ENCODE data around the gene KRT79. TPM values are rescaled to one million over a fixed set of nuclear protein-coding genes. Genes with fewer than 3 reads are reported as not detected.

The KRT79 gene
- total RNA-seq, 1 experiment from 2014 or later, result not detected

DNA sequence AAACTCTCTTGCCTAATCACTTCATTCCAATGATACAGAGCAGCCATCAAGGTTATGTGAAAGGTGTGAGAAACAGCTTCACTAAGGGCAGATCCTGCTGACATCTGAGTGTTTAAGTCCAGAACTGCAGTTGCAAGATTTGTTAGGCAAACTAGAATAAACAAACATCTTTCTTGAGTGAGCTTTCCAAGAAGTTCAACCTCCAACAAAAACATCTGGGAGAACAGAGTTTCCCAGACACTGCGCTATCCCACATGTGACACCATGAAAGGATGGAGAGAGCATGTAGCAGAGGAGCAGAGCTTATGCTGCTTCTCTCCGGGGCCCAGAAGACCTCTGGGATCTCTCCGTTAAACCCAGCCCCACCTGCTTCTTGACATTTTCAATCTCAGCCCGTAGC, 62.6 kb downstream of the KRT79 start:
- no TSS peak for BruUV-seq (replicated peaks)
- intact Hi-C loops (cut with micrococcal nuclease; ENCODE audit: unreplicated experiment), result no loop called here
- CTCF ChIA-PET, result no interaction called here
- in situ Hi-C loops (cut with HindIII; ENCODE audit: low pct_unique_long_range_greater_than_20kb, low sequenced_read_pairs), result no loop called here
- Histone ChIP-seq H3K36me3 (ENCODE audit: control insufficient read depth, insufficient read depth, low read length) (no peaks in the 10 kb centered on the region), H3K4me3 (ENCODE audit: low read depth in 2 of 2, low read length in 2 of 2) (no peak overlapping the region), H3K27me3 (ENCODE audit: control insufficient read depth, insufficient read depth, low read length) (peaks cover 3% of the 10 kb centered on the region; the same call in 1 of the 2 replicates), H3K27ac (ENCODE audit: low read length) (no peak overlapping the region), H3K9me3 (ENCODE audit: control insufficient read depth, insufficient read depth, low read depth, low read length) (no peaks in the 10 kb centered on the region), H3K4me1 (ENCODE audit: control insufficient read depth, insufficient read depth, low read length) (no peaks in the 10 kb centered on the region)
- ATAC-seq (no peak), DNase-seq (ENCODE audit: low read depth, low spot score) (no peak)
- TF ChIP-seq, protein P1, sequence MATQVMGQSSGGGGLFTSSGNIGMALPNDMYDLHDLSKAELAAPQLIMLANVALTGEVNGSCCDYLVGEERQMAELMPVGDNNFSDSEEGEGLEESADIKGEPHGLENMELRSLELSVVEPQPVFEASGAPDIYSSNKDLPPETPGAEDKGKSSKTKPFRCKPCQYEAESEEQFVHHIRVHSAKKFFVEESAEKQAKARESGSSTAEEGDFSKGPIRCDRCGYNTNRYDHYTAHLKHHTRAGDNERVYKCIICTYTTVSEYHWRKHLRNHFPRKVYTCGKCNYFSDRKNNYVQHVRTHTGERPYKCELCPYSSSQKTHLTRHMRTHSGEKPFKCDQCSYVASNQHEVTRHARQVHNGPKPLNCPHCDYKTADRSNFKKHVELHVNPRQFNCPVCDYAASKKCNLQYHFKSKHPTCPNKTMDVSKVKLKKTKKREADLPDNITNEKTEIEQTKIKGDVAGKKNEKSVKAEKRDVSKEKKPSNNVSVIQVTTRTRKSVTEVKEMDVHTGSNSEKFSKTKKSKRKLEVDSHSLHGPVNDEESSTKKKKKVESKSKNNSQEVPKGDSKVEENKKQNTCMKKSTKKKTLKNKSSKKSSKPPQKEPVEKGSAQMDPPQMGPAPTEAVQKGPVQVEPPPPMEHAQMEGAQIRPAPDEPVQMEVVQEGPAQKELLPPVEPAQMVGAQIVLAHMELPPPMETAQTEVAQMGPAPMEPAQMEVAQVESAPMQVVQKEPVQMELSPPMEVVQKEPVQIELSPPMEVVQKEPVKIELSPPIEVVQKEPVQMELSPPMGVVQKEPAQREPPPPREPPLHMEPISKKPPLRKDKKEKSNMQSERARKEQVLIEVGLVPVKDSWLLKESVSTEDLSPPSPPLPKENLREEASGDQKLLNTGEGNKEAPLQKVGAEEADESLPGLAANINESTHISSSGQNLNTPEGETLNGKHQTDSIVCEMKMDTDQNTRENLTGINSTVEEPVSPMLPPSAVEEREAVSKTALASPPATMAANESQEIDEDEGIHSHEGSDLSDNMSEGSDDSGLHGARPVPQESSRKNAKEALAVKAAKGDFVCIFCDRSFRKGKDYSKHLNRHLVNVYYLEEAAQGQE (IDR thresholded peaks at IDR 0.05; ENCODE audit: insufficient read depth in 1 of 2, low read depth in 2 of 2, low read length in 1 of 2), result no peak
- TF ChIP-seq SIN3A (IDR thresholded peaks at IDR 0.05; ENCODE audit: borderline replicate concordance, insufficient read depth, low read depth, low read length) (no peak), TCF7L2 (IDR thresholded peaks at IDR 0.05; ENCODE audit: low read depth, low read length) (no peak), POLR2AphosphoS5 (IDR thresholded peaks at IDR 0.05; ENCODE audit: low read depth, low read length) (no peak)
- TF ChIP-seq, protein P2, sequence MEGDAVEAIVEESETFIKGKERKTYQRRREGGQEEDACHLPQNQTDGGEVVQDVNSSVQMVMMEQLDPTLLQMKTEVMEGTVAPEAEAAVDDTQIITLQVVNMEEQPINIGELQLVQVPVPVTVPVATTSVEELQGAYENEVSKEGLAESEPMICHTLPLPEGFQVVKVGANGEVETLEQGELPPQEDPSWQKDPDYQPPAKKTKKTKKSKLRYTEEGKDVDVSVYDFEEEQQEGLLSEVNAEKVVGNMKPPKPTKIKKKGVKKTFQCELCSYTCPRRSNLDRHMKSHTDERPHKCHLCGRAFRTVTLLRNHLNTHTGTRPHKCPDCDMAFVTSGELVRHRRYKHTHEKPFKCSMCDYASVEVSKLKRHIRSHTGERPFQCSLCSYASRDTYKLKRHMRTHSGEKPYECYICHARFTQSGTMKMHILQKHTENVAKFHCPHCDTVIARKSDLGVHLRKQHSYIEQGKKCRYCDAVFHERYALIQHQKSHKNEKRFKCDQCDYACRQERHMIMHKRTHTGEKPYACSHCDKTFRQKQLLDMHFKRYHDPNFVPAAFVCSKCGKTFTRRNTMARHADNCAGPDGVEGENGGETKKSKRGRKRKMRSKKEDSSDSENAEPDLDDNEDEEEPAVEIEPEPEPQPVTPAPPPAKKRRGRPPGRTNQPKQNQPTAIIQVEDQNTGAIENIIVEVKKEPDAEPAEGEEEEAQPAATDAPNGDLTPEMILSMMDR (IDR thresholded peaks at IDR 0.05), result no peak
- POLR2A ChIA-PET, result no interaction called here

Other genes with a start within 250 kb of the KRT79 start
- gene KRT72, start 232.8 kb downstream of the KRT79 start, total RNA-seq (2021; ENCODE audit: unreplicated experiment), result not detected
- gene KRT73, start 215.8 kb downstream of the KRT79 start, total RNA-seq (2021; ENCODE audit: unreplicated experiment), result not detected
- 0.33 TPM for gene KRT2, start 182.1 kb downstream of the KRT79 start, total RNA-seq (2021; ENCODE audit: unreplicated experiment)
- gene KRT1, start 153.9 kb downstream of the KRT79 start, total RNA-seq (2021; ENCODE audit: unreplicated experiment), result not detected
- not detected for gene KRT77, start 130.8 kb downstream of the KRT79 start, total RNA-seq (2021; ENCODE audit: unreplicated experiment)
- gene KRT76, start 57.0 kb downstream of the KRT79 start, total RNA-seq (2021; ENCODE audit: unreplicated experiment), result not detected
- not detected for gene KRT3, start 38.2 kb downstream of the KRT79 start, total RNA-seq (2021; ENCODE audit: unreplicated experiment)
- 0.15 TPM for gene KRT4, start 20.2 kb downstream of the KRT79 start, total RNA-seq (2021; ENCODE audit: unreplicated experiment)
- not detected for gene KRT78, start 14.7 kb upstream of the KRT79 start, total RNA-seq (2021; ENCODE audit: unreplicated experiment)
- gene KRT8, start 70.8 kb upstream of the KRT79 start, total RNA-seq (2021; ENCODE audit: unreplicated experiment), result 6,125 TPM
- gene KRT18, start 114.8 kb upstream of the KRT79 start, total RNA-seq (2021; ENCODE audit: unreplicated experiment), result 4,079 TPM
- 351 TPM for gene EIF4B, start 172.1 kb upstream of the KRT79 start, total RNA-seq (2021; ENCODE audit: unreplicated experiment)
- 48.1 TPM for gene TNS2, start 215.8 kb upstream of the KRT79 start, total RNA-seq (2021; ENCODE audit: unreplicated experiment)
- gene SPRYD3, start 245.1 kb upstream of the KRT79 start, total RNA-seq (2021; ENCODE audit: unreplicated experiment), result 25.0 TPM

Measured in Panc1 (cell line).